M059J (cell line): ENCODE results near the gene CLEC16A. TPM values are rescaled to one million over a fixed set of nuclear protein-coding genes. Genes with fewer than 3 reads are reported as not detected.

Experiments
- DNase-seq: peaks from one replicate; pipeline ENCODE4 v3.0.0-alpha.2; 2012; ENCODE audit warnings: low read depth
- total RNA-seq: library from RNA; depleted of rRNA; stranded (reverse); fragments of >200 nt; shearing (Covaris generic); gene quantifications from 2 replicates; pipeline ENCODE4 v1.2.3, GENCODE V29; 2014

The CLEC16A gene
- total RNA-seq, 1 experiment from 2014 or later: 15.6 TPM

- DNase-seq: no peak
Observed at GRCh38 chr16:11117576-11118211, 173.3 kb downstream of the CLEC16A start.

- DNase-seq: peak; percentile 51
Observed at GRCh38 chr16:11118479-11118878, 174.1 kb downstream of the CLEC16A start.

GRCh38 chr16:11121083-11121608, 176.8 kb downstream of the CLEC16A start:
- no peak for DNase-seq

GRCh38 chr16:11121914-11122692, 177.7 kb downstream of the CLEC16A start:
- peak; percentile 49 for DNase-seq

GRCh38 chr16:11123666-11124065, 179.3 kb downstream of the CLEC16A start:
- DNase-seq: no peak

- no peak for DNase-seq
Observed at GRCh38 chr16:11125936-11126335, 181.6 kb downstream of the CLEC16A start.

GRCh38 chr16:11126399-11127054, 182.2 kb downstream of the CLEC16A start:
- no peak for DNase-seq

- DNase-seq: no peak
Observed at GRCh38 chr16:11127610-11128195, 183.3 kb downstream of the CLEC16A start.

- DNase-seq: no peak
Observed at GRCh38 chr16:11128211-11129141, 184.1 kb downstream of the CLEC16A start.

- DNase-seq: no peak
Observed at GRCh38 chr16:11129378-11129781, 185.0 kb downstream of the CLEC16A start.

- DNase-seq: no peak
Observed at GRCh38 chr16:11130978-11131665, 186.8 kb downstream of the CLEC16A start.

GRCh38 chr16:11131706-11132105, 187.3 kb downstream of the CLEC16A start:
- DNase-seq: no peak

GRCh38 chr16:11133344-11133943, 189.1 kb downstream of the CLEC16A start:
- peak; percentile 100 for DNase-seq

- DNase-seq: no peak
Observed at GRCh38 chr16:11134722-11135463, 190.5 kb downstream of the CLEC16A start.

- peak; percentile 86 for DNase-seq
Observed at GRCh38 chr16:11135464-11135973, 191.2 kb downstream of the CLEC16A start.

- peak; percentile 96 for DNase-seq
Observed at GRCh38 chr16:11136600-11136999, 192.2 kb downstream of the CLEC16A start.

GRCh38 chr16:11138022-11138768, 193.8 kb downstream of the CLEC16A start:
- peak; percentile 70 for DNase-seq

- peak; percentile 73 for DNase-seq
Observed at GRCh38 chr16:11138769-11139325, 194.5 kb downstream of the CLEC16A start.
